Middle frontal gyrus (tissue), 1 donor: ENCODE data around the gene RHBDD1.
"Not testable (repeated sequence)": the region's sequence is repeated elsewhere in the genome, so short reads cannot be mapped to it uniquely, and the experiment has no call there.

Source experiments
- DNase-seq: peaks from one replicate; pipeline ENCODE4 v3.0.0-alpha.2; 2015; ENCODE audit warnings: low spot score; ENCODE audit errors: extremely low spot score

RHBDD1 gene

DNA sequence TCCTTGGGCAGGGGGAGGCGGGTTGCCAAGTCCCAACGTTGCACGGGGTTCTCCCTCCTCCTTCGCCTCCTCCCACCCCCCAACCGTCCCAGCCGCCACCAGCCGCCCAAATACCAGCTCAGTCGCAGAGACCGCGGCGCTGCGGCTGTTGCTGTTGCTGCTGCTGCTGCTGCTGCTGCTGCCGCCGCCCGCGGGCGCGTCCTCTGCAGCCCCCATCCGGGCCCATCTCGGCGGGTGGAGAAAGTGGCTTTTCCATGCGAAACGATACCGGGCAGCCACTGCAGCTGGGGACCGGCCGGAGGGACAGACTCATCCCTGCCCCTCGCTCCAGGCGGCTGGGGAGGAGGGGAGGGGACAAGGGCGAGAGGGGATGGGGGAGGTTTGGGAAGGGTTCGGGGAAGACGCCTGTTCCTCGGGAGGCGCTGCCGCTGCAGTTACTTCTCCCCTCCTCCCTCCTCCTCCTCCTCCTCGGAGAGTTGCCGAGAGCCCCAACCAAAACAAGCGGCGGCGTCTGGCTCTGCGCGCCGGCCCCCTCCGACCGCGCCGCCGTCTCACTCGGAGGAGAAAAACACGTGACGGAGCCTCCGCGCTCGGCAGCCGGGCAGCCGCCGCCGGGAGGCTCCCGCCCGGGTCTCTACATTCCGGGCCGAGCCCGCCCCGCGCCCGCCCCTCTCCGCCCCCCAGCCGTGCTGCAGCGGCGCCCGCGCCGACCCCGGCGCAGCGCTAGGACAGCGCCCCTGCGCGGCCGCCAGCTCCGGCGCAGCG is 36.5 kb upstream of the RHBDD1 start, which contains the start of gene IRS1:
TSS of gene IRS1 (minus strand) at position 610 of the 765 bp plus-strand sequence. CDS start 1,082 bp downstream, outside the sequence.
- DNase-seq, result no peak

- DNase-seq, result no peak
Observed at GRCh38 chr2:226799976-226800940, 35.6 kb upstream of the RHBDD1 start.

- DNase-seq, result peak; percentile 86
Observed at GRCh38 chr2:226800941-226801784, 34.7 kb upstream of the RHBDD1 start.

DNA sequence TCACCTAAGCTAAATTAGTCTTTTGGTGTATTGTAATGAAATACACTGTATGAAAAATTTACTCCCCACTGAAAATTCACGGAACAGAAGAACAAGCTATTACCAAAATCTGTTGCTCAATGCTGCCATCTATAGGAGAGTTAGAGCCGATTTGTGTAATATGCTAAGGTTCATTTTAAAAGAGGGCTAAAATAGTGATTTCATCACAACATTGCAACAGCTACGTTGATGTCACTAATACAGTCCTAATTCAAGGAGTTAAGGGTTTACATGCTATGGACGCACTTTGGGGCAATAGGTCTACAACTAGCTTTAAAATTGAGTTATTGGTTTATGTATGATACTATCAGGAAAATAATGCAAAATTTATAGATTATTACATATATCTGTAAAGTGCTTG is 33.3 kb upstream of the RHBDD1 start:
- DNase-seq, result peak; percentile 63

DNA sequence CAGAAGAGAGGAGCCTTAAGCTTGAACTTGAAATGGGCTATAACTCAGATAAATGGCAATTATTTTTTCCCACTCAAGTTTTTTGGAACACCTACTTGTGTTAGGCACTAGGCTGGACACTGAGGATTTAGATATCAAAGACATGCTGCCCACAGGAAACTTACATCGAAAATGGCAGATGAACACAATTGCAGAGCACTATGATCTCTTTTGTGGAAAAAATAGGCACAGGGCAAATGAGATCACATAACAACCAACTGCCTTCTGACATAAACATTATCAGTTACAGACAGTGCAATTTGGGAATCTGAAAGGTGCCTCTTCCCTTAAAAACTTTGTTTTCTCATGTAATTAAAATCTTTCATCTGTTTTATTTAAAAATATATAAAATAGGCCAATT is 32.4 kb upstream of the RHBDD1 start:
- DNase-seq, result no peak

GRCh38 chr2:226813148-226813701 is 22.6 kb upstream of the RHBDD1 start:
- DNase-seq, result no peak

DNA sequence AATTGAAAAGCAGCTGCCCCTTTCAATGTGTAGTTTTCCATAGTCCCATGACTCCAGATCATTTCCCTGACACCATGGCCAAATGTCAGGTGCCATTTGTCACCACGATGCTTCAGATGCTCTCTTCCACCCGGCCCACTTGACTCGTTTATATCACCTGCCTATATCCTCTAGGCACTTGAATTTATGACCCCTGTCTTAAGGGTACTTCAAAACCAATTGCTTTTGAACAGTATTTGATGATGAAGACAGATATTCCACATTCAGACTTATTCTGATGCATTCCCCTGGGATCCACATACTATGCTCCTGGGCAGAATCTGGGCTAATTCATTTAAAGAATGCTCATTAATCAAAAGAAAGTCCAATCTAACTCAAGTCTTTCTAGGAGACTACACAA is 16.9 kb upstream of the RHBDD1 start:
- DNase-seq, result no peak

GRCh38 chr2:226825056-226825455 is 10.8 kb upstream of the RHBDD1 start:
- no peak for DNase-seq

- DNase-seq, result no peak
Observed at GRCh38 chr2:226828191-226828590, 7.7 kb upstream of the RHBDD1 start.

GRCh38 chr2:226829721-226830631 is 5.9 kb upstream of the RHBDD1 start:
- DNase-seq, result no peak

GRCh38 chr2:226831266-226831665 is 4.6 kb upstream of the RHBDD1 start:
- no peak for DNase-seq

DNA sequence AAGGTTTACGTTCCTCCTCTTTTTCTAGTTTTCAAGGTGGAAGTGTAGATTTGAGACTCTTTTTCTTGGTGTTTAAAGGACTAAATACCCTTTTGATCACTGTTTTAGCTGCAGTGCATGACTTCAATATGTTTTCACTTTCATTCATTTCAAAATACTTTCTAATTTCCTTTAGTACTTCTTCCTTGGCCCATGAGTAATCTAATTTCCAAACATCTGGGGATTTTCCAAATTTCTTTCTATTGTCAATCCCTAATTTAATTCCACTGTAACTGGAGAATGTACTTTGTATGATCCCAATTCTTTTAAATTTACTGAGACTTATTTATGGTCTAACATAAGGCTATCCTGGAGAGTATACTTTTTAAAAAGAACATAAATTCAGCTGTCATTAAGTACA is 3.8 kb upstream of the RHBDD1 start:
- no peak for DNase-seq

GRCh38 chr2:226834880-226835279 is 974 bp upstream of the RHBDD1 start:
- not testable (repeated sequence) for DNase-seq

GRCh38 chr2:226835420-226835795 is 446 bp upstream of the RHBDD1 start:
- no peak for DNase-seq

GRCh38 chr2:226836548-226836885 is 663 bp downstream of the RHBDD1 start:
- DNase-seq, result no peak

DNA sequence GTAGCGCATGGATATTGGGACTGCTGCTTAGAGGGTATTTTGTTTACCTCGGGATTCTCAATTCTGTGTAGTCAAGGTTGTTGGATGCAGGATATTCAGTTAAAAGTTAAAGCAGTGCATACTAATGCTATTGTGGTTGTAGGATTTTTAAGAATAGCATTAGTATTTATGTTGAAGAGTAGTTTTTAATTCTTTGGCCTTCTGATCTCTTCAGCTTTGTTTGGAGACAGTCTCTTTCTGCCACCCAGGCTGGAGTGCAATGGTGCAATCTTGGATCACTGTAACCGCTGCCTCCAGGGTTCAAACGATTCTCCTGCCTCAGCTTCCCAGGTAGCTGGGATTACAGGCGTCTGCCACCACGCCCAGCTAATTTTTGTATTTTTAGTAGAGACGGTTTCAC is 1.5 kb downstream of the RHBDD1 start:
- DNase-seq, result no peak

- no peak for DNase-seq
Observed at GRCh38 chr2:226837787-226838603, 2.1 kb downstream of the RHBDD1 start.

- DNase-seq, result no peak
Observed at GRCh38 chr2:226838722-226839121, 2.9 kb downstream of the RHBDD1 start.

DNA sequence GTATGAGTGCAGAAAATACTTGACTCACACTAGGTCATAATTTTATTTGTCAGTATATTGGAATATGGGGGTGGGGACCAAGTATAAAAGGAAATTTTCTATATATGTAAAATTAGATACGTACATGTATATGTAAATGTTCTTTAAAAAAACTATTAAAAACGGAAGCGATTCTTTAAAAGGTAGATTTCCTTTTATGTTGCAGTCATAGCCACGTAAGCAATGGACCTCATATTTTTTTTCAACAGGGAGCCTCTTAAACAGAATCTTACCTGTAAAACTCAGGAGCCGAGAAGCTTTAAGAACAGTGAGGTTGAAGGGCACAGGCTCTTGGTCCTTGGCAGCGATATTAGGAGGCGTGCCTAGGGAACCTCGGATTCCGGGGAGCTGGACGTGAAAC is 3.3 kb downstream of the RHBDD1 start:
- DNase-seq, result no peak
